ENCODE results near the gene TMEM151A.

Gene TMEM151A

DNA sequence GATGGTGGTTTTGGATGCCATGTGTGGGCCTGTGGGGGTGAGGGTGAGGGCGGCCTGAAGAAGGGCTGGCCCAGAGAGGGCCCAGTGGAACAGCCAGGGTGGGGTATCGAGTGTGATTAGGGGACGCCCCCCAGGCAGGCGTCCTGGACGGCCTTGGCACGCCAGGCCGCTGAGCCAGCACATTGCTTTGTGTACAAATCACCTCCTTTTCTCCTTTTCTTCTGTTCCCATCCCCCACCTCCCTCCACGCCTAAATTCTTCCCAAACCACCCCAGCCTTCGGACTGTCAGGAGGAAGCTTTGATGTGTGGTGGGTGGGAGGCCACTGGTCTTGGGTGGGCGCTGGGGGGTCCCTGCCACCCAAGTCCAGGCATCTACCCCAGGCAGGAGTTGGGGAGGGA is 33.0 kb downstream of the TMEM151A start:
- no peak for DNase-seq

DNA sequence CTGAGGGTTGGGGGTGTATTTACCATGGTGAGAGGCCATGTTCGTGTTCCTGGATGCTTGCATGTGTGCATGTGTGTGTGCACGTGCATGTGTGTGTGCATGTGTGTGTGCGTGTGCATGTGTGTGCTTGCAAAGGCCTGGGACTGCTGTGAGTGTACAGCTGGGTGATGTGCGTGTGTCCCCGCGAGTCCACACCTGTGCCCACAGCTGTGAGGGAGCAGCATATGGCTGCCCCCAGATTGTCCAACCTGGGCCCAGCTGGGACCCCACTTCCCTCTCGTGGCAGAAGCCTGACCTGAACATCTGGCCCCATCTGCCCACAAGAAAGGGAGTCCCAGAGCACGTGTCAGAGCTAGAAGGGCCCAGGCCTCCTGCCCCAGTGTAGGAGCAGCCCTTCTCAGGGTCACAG is 33.6 kb downstream of the TMEM151A start:
- DNase-seq = no peak

DNA sequence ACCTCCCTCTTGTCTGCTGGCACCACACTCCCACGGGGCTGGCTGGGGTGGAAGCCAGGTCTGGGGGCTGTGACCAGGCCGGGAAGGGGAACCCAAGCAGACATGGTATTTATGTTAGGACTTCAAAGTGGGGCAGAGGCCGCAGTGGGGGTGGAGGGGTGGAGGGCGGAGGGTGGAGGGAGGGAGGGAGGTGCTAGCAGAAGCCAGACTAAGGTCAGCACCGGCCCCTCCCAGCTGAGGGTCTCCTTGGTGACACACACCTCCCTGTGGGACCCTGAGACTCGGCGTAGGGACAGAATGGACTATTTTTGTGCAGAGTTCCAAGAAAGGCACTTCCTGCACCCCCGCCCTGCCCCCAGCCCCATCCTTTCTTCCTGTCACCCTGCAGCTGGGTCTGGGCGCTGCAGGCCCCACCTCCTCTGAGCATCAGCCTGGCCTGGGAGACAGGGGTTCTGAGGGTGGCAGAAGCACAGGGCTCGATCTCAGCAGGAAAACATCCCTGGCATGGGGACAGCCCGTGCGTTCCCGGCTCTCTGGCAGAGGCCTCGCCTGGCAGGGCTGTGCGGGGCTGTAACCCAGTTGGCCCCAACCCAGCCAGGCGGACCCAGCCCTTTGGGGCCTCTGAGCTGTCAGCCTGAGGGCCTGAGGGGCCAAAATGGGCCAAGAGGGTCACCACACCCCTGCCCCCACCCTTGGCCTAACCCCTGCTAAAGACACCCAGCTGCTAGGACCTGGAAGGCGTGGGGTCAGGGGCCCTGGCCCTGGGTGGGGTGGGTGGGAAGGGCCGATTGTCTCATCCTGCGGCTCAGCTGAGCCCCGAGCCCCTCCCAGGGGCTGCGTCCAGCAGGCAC is 34.8 kb downstream of the TMEM151A start:
- no peak for DNase-seq

DNA sequence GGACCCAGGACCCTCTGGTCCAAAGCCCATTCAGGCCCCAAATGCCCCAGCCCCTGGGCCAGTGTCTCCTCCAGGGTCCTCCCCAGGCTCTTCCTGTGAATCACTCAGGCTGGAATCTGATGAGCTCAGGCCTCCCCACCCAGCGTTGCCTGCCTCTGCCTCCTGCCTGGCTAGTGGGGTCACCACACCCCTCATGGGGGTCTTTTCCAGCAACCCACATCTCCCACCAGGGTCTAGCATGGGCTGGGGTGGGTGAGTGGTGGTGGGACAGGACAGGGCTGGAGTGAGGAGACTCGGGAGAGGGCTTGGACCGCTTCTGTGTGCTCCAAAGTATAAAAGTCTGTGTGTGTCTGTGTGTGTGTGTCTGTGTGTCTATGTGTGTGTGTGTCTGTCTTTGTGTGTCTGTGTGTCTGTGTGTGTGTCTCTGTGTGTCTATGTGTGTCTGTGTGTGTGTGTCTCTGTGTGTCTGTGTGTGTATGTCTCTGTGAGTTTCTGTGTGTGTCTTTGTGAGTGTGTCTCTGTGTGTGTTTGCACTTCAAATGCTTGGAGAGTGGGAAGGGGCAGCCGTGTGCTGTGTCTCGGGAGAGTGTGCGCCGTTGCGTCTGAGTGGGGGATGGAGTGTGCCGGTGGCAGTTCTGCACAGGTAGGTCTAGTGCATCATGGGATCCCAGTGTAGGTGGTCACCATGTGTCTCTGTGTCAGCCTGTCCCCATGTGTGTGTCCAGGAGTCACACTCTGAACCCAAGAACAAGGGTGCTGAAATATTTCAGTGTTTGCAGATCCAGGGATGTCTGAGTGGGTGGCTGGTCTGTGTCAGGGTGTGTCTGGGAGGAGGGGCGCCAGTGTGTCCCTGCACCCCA is 35.7 kb downstream of the TMEM151A start:
- no peak for DNase-seq

DNA sequence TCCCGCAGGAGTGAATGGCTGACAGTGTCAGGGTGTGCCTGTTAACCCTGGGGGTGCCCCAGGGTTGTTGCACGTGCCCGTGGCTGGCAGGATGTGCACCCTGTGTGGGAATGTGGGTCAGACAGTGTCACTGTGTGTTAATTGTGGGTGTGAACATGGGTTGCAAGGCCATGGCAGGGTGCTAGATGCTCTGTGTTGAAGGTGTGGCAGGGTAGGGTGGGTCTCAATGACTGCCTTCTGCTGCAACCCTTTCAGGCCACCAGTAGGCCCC is 36.3 kb downstream of the TMEM151A start:
- no peak for DNase-seq

DNA sequence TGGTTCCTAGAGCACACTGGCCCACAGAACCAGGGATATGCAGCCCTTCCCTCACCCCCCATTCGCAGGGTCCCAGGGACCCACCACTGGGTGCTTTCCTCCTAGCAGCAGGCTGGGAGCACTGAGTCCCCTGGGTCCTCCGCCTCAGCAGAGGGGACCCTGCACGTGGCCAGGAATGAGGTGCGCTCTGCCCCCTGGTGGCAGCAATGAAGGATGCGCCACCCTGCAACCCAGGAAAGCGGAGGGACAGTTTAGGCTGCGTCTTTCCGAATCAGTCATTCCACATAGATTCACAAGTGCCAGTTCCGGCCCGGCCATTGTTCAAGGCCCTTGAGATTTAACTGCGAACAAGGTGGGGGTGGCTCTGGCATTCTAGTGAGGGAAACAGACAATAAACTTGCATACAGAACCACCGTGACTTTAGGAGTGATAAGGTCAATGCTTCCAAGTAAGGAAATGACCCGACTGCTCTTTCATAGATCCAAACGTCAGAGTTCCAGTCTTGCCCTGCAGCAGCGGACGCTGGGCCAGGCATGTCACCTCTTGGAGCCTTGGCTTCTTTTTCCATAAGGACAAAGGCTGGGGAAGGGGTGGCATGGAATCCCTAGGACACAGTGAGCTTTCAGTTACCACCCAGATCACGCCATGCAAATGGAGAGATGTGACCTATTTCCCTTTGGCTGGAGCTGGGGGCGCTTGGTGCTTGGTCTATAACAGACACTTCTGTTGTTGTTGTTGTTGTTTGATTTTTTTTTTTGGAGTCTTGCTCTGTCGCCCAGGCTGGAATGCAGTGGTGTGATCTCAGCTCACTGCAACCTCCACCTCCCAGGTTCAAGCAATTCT is 36.8 kb downstream of the TMEM151A start:
- DNase-seq = peak; percentile 73 to 76

DNA sequence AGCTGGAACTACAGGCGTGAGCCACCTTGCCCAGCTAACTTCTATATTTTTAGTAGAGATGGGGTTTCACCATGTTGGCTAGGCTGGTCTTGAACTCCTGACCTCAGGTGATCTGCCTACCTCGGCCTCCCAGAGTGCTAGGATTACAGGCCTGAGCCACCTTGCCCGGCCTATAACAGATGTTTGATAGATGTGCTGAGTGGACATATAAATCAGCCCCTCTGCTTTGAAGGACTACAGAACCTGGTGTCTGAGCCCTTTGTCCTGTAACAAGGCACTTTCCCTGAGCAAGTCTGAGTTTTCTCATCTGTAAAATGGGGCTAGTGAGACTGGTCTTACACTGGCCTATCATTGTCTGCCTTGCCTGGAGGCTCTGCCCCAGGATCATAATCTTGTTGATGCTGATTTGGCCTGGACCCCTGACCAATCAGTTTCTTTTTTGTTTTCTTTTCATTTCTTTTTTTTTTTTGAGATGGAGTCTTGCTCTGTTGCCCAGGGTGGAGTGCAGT is 37.5 kb downstream of the TMEM151A start:
- DNase-seq = no peak

DNA sequence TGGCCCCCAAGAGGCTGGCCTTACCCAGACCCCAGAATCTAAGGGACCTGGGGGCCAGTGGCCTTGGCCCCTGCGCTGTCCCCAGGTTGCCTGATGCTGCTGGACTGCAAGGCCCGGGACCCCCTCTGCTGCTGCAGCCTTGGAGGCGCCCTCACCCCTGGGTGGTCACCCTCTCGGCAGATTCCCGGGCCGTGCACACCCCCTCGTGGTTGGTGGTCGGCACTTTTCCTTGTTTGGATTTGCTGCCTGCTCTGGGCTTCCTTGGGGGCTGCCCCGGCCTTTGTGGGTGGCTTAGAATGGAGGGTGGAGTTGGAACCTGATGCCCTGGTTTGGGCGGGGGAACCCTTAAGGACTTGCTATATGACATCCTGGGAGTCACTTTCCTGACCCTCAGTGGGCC is 39.2 kb downstream of the TMEM151A start:
- no peak for DNase-seq

DNA sequence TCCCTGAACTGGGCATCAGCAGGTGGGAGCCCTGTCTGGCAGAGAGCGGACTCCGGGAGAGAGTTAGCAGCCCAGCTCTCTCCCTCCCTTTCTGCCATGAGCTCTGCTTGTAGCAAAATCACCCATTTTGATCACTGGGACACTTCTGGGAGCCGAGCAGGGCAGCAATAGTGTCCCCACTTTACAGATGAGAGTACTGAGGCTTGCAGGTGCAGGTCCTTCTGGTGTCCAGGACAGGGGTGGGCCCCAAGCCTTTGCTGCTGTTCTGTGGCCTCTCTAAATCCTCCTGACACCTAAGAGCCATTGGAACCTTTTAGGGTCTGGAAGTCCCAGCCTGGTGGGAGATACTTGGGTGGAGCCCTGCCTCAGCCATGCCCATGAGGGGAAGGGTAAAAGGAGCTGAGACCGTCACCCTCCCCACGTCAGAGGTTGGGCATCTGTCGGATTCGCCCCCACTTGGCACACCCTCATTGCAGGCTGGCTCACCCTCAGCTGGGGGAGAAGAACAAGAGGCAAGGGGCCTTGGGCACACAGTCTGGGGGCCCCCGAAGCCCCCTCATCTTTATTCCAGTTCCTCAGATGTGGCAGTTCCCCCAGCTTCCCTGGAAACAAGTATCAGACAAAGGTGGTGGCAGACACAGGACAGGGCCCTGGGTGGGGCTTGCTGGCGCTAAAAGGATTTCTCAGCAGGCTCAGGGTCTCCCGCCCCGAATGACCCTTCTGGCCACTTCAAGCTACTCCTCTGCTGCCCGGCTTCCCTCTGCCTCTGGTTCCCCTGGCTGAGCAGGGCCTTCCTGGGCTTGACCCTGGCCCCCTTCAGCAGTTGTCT is 40.1 kb downstream of the TMEM151A start:
- DNase-seq = no peak

DNA sequence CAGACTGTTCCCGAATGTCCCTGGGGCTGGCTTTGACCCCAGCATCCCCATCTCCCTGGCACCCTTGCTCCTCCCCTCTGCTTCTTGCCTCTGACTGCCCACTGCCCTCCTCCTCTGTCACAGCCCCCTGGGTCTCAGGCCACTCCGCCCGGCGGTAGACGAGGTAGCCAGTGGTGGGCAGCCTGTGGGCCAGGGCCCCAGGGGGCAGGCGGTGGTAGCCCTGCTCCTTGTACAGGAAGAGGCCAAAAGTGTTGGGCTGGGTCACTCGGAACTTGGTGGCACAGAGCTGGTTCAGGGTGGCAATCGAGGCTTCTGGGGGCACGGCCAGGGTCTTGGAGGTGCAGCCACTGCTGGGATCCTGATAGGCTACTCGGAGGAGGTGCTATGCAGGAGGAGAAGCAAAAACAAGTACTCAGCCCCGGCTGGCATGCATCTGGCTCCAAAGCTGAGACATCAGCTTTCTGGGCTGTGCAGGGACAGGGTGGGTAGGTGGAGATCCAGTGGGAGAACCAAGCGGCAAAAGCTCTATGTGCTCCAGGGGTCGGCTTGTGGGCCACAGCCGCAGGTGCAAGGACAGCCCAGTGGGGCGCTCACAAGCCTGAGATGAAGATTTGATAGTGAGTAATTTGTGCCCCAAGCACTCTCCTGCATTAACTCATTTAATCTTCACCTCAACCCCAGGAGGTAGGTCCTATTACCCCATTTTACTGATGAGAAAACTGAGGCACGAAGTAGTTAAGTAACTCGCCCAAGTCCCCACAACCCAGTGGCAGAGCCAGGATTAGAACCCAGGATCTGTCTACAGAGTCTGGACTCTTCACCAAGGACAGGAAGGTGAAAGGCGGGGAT is 40.9 kb downstream of the TMEM151A start:
- DNase-seq = no peak

DNA sequence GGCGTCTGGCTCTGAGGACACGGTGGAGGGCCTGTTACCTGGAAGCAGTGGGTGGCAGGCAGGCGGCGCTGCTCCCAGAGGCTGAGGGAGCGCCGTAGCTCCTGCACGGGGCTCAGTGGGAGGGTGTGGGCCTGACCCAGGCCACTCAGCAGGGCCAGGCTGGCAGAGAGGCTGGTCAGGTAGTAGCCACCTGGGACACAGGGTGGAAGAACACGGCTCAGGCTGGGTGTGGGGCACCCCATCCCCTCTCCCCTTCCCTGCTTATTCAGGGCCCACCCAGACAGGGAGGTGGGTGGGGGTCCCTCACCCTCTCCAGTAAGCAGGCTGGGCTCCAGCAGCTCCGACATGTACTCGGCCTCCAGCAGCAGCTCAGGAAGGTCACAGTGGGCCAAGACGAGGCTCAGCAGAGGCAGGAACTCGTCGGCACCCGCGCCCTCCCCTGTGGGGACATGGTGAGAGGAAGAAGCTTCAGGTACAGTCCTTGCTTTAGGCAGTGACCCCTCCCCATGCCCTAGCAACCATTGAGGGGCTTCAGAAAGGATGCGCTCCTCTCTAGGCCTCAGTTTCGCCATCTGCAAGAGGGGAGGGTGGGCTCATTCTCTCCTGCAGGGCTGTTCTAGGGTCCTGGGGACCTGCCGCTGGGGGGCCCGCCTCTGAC is 41.7 kb downstream of the TMEM151A start:
- no peak for DNase-seq

DNA sequence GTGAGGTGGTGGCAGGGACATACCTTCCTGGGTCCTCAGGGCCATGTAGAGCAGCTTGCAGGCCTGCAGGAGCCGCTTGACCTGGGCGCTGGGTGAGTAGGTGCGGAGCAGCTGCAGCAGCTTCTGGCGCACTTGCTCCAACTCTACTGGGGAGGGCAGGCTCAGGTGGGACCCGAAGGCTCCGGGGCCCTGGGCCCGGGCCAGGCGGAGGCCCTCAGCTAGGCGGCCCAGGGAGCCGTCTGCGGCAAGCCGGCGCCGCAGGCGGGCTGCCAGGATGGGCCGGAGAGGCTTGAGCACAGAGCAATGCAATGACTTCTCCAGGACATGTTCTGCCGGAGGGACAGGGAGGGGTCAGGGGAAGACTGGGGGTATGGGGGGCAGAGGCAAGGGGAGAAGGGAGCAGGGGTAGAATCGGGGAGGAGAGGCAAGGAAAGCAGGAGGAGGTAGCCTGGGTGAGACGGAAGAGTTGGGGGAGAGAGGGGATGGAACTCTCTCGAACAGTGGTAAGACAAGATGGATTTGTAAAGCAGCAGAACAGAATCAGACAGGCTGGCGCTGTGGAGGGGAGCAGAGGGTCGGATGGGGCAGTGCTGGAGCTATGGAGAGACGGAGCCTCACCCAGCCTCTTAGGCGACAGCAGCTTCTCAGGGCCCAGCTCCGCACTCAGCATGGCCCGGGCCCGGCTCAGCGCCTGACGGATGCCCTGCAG is 42.4 kb downstream of the TMEM151A start:
- DNase-seq = no peak

DNA sequence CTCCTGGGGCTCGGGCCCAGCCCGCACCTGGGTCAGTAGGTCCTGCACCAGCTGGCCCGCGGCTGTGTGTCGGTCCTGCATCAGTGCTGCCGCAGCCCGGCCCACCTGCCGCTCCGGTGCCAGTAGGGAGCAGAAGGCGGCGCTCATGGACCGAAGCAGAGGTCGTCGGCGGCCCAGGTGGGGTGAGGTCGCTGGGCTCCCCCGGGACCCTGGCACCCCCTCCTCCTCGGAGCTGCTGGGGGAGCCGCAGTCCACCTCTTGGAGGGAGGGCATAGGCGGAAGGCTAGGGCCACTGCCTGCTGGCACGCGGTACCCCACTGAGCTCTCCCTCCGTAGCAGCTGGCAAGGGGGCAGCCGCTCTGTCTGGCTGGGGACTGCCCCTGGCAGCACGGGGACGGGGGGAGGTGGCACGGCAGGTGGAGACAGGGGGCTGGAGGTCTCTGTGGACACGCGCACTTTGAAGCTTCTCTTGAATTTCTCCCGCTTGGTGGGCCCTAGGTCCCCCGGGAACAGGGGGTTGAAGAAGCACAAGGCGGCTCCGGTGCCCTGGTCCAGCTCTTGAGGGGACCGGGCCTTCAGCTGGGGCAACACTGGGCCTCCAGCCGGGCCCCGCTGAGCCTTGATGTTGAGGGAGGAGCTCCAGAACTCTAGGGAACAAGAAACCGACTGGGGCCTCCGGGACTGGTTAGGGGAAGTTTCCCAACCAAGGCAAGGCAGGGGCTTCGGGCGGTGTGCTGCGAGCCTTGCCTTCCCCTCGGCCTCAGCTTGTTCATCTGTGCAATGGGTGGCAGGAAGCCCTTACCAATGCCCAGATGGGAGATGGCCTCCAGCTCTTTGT is 43.1 kb downstream of the TMEM151A start:
- peak; percentile 62 for DNase-seq

DNA sequence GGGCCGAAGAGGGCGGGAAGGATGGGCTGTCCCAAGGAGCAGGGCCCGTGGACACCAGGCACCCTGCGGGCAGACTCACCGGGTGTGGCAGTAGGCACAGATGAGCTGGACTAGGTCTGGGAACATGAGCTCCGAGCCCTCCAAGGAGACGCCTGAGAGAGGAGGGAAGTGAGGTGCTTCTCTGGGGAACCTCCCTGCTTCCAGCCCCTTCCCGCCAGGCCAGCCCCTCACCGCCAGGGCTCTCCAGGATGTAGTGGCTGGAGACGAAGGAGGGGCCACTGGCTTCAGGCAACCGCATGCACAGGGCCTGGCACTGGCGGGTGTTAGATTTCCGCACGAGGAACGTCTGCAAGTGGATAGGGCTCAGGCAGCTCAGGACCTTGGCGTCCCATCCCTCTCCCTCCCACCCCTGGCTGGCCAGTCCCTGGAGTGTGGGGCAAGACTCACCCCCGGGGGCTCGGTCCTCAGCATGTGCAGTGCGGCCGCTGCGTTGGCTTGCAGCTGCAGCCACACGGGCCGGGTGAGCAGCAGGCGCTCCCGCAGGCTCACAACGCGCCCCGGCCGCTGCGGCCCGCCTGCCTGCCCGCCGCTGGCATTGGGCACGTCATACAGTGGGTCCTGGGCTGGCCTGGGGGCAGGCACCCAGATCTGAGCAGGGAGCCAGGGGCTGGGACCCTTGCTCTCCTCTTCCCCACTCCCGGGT is 44.0 kb downstream of the TMEM151A start:
- no peak for DNase-seq

DNA sequence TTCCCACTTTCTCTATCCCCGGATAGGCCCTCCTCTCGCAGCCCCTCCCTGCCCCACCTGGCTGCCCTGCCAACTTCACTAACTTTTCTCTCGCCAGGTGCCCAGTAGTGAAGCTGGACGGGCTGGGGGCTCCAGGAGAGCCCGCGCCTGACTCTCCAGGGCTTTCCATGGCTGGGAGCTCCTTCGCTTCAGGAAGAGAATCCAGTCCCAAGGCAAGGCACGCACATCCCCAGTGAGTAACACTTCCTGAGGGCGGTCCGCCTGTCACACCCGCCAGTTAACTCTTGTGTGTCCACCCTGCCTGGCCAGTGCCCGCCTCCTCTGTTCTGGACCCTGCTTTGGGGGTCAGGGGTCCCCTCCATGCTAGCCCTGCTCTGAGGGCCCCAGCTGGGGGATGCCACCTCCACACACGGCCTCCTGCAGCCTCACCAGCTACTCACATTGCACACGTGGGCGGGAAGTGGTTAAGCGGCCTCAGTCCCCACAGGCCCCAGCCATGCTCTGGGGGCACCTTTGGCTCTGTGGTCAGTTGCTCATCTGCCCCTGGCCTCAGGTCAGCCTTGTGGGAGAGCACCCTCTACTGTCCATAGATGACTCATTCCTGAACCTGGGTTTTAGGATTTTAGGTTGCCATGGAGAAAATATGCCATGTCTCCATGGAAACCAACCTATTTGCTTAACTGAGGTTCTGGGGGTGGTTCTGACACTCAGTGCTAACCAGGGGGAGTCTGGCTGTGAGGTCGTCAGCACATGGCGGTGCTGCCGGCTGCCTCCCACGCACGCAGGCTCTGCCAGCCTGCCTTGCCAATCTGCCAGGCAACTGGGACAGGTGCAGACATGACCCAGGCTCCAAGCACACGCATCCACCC is 44.8 kb downstream of the TMEM151A start, which contains the start of gene RIN1:
Gene RIN1, minus strand, starts transcription at position 201 of the 869 bp plus-strand sequence. Its CDS starts 32 bp downstream, at position 169.
- peak; percentile 63 to 80 for DNase-seq

DNA sequence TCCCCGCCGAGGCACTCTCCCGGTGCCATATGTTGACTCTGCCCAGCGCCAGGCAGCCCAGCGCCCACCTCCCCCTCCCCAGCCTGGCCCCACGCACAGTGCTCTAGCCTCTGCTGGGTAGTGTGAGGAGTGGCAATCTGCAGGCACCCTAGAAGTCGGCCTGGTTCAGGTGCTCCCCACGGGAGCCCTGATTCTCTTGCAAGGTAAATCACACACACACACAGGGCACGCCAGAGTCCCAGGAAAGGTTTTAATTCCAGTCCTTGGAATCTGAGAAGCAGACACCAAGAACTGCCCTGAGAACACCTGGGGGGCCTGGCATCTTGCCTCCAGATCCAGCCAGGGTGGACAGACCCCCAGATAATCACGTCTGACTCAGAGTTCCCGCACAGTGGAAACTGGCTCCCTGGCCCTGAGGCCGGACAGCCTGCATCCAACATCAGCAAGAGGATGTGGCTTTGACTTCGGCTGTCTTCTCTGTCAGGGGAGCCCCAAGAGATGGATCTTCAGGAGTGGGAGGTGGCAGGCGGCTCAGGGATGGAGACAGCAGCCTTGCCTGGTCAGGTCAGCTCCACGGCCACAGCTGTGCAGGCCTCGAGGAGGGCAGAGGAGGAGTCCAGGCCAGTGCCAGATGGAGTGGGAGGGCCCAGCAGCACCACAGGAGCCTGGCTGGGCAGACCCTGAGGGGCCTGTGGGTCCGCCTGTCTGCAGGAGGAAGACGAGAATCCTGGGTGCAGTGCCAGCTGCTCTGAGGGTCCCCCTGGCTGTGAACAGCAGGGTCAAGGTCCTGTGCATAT is 45.6 kb downstream of the TMEM151A start:
- no peak for DNase-seq
